ENCODE measurements around the gene KNCN. TPM values are rescaled to one million over a fixed set of nuclear protein-coding genes. Genes with fewer than 3 reads are reported as not detected.

Gene KNCN
- total RNA-seq, 1 experiment from 2014 or later = not detected

- TF ChIP-seq, protein P1, sequence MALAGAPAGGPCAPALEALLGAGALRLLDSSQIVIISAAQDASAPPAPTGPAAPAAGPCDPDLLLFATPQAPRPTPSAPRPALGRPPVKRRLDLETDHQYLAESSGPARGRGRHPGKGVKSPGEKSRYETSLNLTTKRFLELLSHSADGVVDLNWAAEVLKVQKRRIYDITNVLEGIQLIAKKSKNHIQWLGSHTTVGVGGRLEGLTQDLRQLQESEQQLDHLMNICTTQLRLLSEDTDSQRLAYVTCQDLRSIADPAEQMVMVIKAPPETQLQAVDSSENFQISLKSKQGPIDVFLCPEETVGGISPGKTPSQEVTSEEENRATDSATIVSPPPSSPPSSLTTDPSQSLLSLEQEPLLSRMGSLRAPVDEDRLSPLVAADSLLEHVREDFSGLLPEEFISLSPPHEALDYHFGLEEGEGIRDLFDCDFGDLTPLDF (CRISPR knock-in tag; IDR thresholded peaks at IDR 0.05) = no peak
- TF ChIP-seq ARID4B (CRISPR knock-in tag; IDR thresholded peaks at IDR 0.05; ENCODE audit: borderline replicate concordance) = no peak
- no peak for TF ChIP-seq JAZF1 (CRISPR knock-in tag; IDR thresholded peaks at IDR 0.05)
- no peak for TF ChIP-seq NFATC4 (CRISPR knock-in tag; IDR thresholded peaks at IDR 0.05)
- no peak for TF ChIP-seq MYBL2 (CRISPR knock-in tag; IDR thresholded peaks at IDR 0.05)
These were observed 42.7 kb downstream of the KNCN start (continued) for GRCh38 chr1:46508757-46509156.

DNA sequence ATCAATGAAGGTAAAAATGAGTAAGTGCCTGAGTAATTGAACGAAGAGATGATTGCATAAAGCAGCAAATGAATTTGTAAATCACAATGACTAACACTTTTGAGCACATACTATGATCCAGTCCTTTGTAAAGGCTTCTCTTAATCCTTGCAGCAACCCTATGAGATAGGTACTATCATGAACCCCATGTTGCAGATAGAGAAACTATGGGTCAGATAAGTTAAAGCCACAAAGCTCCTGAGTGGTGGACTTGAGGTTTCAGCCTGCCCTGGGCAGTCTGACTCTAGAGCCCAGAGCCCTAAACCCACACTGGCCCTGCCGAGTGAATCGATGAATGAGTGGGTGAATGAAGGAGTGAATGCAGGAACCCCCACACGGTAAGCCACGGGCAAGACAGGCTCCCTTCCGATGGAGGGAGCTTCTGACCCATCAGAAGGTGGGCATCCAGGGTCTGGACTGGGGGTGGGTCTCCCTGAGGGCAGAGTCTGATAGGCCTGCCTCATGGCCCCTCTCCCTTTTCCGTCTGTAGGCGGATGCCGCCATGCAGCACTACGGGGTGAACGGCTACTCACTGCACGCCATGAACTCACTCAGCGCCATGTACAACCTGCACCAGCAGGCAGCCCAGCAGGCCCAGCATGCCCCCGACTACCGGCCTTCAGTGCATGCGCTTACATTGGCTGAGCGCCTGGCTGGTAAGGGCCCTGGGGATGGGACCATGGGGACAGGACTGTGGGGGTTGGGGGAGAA is 44.8 kb downstream of the KNCN start:
- CTCF ChIA-PET = interaction anchor here (0.8 to 2.6 kb wide), 4 partner anchors 19 to 54 kb away, joined by 3 to 10 read pairs (median 6); no protein-coding TSS in a partner anchor
- Mint-ChIP-seq H3K27me3 (ENCODE audit: low read depth) (peaks cover 14% of the 10 kb centered on the region), H3K36me3 (no peaks in the 10 kb centered on the region), H3K27ac (no peak overlapping the region), H3K4me3 (no peak overlapping the region), H3K9me3 (no peaks in the 10 kb centered on the region), H3K4me1 (peaks cover 8% of the 10 kb centered on the region; the same call in 1 of the 2 replicates)
- POLR2A ChIA-PET = no interaction called here
- ATAC-seq = no peak
- no peak for DNase-seq (ENCODE audit: low spot score)
- TF ChIP-seq ZNF121 (CRISPR knock-in tag; IDR thresholded peaks at IDR 0.05) (no peak), USF1 (CRISPR knock-in tag; IDR thresholded peaks at IDR 0.05) (no peak), TP53 (CRISPR knock-in tag; IDR thresholded peaks at IDR 0.05) (no peak), ETV6 (CRISPR knock-in tag; IDR thresholded peaks at IDR 0.05) (no peak), CTCF (IDR thresholded peaks at IDR 0.05) (no peak), MYBL2 (CRISPR knock-in tag; IDR thresholded peaks at IDR 0.05) (no peak), NFE2L1 (CRISPR knock-in tag; IDR thresholded peaks at IDR 0.05) (no peak), ATF1 (CRISPR knock-in tag; IDR thresholded peaks at IDR 0.05) (no peak), ZNF416 (CRISPR knock-in tag; IDR thresholded peaks at IDR 0.05) (no peak), ZNF425 (CRISPR knock-in tag; conservative IDR thresholded peaks at IDR 0.05) (no peak), EMX1 (CRISPR knock-in tag; IDR thresholded peaks at IDR 0.05) (no peak), ZNF219 (CRISPR knock-in tag; IDR thresholded peaks at IDR 0.05; ENCODE audit: borderline replicate concordance) (no peak), AFF4 (CRISPR knock-in tag; IDR thresholded peaks at IDR 0.05; ENCODE audit: borderline replicate concordance) (no peak), PRDM15 (CRISPR knock-in tag; IDR thresholded peaks at IDR 0.05) (no peak)

Measured in WTC11 (cell line).